Activated T-cell treated with anti-CD3 and anti-CD28 coated beads, Interleukin-2, amount 50 U/mL, for 24 hours (primary cell): ENCODE results near the gene LRRC45.

Source experiments
- DNase-seq: peaks from one replicate; pipeline ENCODE4 v3.0.0-alpha.2; 2020
- H3K27ac Mint-ChIP-seq: 2 replicates; pipeline ENCODE4 v1.8.0; 2020; ENCODE audit warnings: mild to moderate bottlenecking, mixed read lengths
- H3K27me3 Mint-ChIP-seq: 2 replicates; pipeline ENCODE4 v1.8.0; 2020; ENCODE audit warnings: mixed read lengths
- H3K36me3 Mint-ChIP-seq: 2 replicates; pipeline ENCODE4 v1.8.0; 2020; ENCODE audit warnings: low read depth, mixed read lengths
- H3K4me1 Mint-ChIP-seq: 2 replicates; pipeline ENCODE4 v1.8.0; 2020; ENCODE audit warnings: low read depth, mixed read lengths
- H3K4me3 Mint-ChIP-seq: 2 replicates; pipeline ENCODE4 v1.8.0; 2020; ENCODE audit warnings: mild to moderate bottlenecking, moderate library complexity, mixed read lengths
- H3K9me3 Mint-ChIP-seq: 2 replicates; pipeline ENCODE4 v1.8.0; 2020; ENCODE audit warnings: mixed read lengths

The LRRC45 gene

GRCh38 chr17:82059272-82060000 lies 36.3 kb downstream of the LRRC45 start:
- Mint-ChIP-seq H3K4me1 (peaks cover 11% of the 10 kb centered on the region), H3K27ac (no peak overlapping the region), H3K27me3 (no peaks in the 10 kb centered on the region), H3K36me3 (peaks cover 92% of the 10 kb centered on the region), H3K9me3 (no peaks in the 10 kb centered on the region), H3K4me3 (no peak overlapping the region)
- no peak for DNase-seq

GRCh38 chr17:82060001-82060380 lies 36.9 kb downstream of the LRRC45 start:
- Mint-ChIP-seq H3K27ac (peak overlapping the region; percentile 55), H3K36me3 (peaks cover 89% of the 10 kb centered on the region), H3K4me1 (peaks cover 9% of the 10 kb centered on the region), H3K4me3 (no peak overlapping the region), H3K9me3 (no peaks in the 10 kb centered on the region), H3K27me3 (no peaks in the 10 kb centered on the region)
- no peak for DNase-seq

DNA sequence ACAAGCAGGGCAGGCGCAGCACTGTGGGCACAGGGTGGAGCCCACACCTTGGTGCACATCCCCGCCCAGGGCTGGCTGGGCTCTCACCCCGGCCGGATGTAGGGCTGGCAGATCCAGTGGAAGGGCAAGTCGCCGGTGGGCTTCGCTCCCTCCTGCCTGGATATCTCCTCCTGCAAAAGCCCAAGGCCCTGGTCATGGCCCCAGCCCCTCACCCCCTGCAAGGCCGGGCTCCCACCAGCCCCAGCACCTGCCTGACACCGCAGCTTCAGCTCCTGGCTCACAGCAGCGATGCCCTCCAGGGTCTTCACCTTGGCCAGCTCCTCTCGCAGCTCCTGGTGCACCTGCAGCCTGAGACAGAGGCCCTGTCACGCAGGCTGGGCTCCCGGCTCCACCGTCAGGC lies 37.5 kb downstream of the LRRC45 start:
- peaks cover 84% of the 10 kb centered on the region for H3K36me3 Mint-ChIP-seq
- no peaks in the 10 kb centered on the region for H3K9me3 Mint-ChIP-seq
- no peaks in the 10 kb centered on the region for H3K27me3 Mint-ChIP-seq
- no peak for DNase-seq
- peaks cover 9% of the 10 kb centered on the region for H3K4me1 Mint-ChIP-seq
- no peak overlapping the region for H3K4me3 Mint-ChIP-seq
- H3K27ac Mint-ChIP-seq, result no peak overlapping the region

DNA sequence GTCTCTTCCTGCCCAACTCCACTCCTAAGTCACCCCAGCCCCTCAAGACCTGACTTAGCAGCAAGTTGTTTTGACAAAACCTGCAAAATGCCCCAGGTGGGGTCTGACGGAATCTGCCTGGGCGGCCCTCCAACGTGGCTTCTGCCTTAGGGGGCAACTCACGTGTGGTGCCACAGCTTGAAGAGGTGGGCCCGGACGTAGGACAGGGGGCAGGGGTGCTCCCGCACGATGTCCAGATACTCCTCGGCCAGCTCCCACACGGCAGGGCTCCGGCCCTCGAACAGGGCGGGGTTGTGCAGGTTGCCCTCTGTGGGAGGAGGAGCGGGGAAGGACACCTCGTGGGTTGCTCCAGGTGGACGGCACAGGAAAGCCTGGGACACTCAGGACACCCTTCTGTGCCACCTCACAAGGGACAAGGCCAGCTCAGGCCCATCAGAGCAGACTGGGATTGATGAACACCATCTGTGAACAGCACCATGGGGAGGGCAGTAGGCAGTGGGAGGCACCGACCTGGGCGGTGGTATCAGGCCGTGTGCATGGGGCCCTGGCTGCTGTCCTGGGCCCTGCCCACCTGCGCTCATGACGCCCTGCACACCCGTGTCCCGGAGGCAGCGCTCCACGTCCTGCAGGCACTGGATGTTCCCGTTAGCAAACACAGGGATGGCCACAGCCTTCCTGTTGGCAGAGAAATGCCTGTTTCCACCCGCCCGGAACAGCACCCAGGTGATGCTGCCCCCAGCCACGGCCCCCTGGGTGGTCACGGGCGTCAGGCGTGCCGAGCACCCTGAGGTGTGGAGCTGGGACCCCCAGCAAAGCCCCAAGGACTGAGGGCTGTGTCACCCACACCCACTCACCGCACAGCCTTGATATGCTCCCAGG lies 38.2 kb downstream of the LRRC45 start:
- H3K27ac Mint-ChIP-seq, result peak overlapping the region; percentile 61
- H3K4me1 Mint-ChIP-seq, result peaks cover 12% of the 10 kb centered on the region
- H3K36me3 Mint-ChIP-seq, result peaks cover 81% of the 10 kb centered on the region
- H3K4me3 Mint-ChIP-seq, result no peak overlapping the region
- H3K27me3 Mint-ChIP-seq, result no peaks in the 10 kb centered on the region
- H3K9me3 Mint-ChIP-seq, result no peaks in the 10 kb centered on the region
- DNase-seq, result no peak

GRCh38 chr17:82062076-82062983 lies 39.2 kb downstream of the LRRC45 start:
- Mint-ChIP-seq H3K27me3 (no peaks in the 10 kb centered on the region), H3K27ac (peak overlapping the region; percentile 68), H3K9me3 (no peaks in the 10 kb centered on the region), H3K4me1 (peaks cover 15% of the 10 kb centered on the region), H3K4me3 (no peak overlapping the region), H3K36me3 (peaks cover 73% of the 10 kb centered on the region)
- no peak for DNase-seq

DNA sequence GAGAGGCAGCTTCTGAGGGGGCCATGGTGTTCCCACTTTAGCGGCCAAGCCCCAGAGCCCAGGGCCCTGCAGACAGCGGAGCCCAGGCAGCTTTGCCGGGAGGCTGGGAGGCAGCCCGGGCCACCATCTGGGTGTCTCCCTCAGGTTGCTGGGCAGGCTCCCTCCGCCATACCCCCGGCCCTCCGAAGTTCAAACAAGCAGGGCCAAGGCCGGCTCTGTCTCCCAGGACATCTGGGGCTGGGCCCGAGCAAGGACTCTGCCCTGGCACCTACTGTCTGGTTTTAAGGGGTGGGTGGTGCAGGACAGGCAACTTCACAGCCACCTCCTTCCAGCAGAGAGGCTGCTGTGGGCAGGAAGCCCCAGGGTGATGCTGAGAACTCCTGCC lies 39.9 kb downstream of the LRRC45 start:
- Mint-ChIP-seq H3K36me3 (peaks cover 66% of the 10 kb centered on the region), H3K4me3 (no peak overlapping the region), H3K4me1 (peaks cover 15% of the 10 kb centered on the region), H3K27ac (peak overlapping the region; percentile 26), H3K9me3 (no peaks in the 10 kb centered on the region), H3K27me3 (no peaks in the 10 kb centered on the region)
- no peak for DNase-seq

DNA sequence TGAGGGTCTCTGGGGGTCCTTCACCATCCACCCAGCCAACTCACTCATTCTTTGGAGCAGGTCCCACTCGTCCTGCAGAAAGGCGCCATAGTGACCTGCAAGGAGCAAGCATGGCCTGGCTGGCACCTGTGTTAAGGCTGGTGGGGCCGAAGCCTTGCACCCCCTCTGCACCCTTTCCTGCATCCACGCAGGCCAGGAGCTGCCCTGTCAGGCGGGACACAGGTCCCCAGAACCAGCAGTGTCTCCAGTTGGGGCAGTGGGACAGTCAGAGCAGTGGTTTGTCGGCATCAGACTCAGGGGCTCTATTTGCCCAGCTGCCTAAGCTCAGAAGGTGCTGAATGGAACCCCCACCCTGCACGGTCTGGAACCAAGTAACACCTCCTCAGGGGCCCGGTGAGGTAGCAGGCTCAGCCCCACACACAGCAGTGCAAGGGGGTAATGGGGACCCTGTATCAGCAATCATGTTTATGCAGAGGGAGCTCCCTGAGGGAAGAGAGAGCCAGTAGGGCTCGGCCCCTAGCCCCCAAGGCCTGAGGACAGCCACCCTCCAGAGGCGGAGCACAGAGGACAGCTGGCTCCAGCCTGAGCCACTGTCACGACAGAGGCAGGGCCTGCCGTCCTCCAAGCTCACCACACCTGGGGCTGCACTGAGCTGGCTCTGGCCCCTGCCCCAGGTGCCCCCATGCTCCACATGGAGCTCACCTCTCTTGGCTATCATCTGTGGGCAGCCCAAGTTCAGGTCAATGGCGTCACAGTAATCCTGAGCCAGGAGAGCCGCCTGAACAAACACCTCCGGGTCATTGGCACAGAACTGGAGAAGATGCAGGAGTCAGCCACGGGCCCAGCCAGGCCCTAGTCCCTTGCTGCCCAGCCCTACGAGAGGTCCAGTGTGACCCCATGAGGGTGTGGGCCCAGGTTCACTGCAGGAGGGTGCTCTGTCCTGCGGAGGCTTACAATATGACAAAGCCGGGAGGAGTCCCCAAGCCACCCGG lies 40.6 kb downstream of the LRRC45 start:
- peaks cover 15% of the 10 kb centered on the region for H3K4me1 Mint-ChIP-seq
- no peaks in the 10 kb centered on the region for H3K9me3 Mint-ChIP-seq
- H3K4me3 Mint-ChIP-seq, result peak overlapping the region; percentile 82
- H3K27ac Mint-ChIP-seq, result peak overlapping the region; percentile 82
- no peak for DNase-seq
- H3K27me3 Mint-ChIP-seq, result no peaks in the 10 kb centered on the region
- peaks cover 59% of the 10 kb centered on the region for H3K36me3 Mint-ChIP-seq

GRCh38 chr17:82064433-82065192 lies 41.5 kb downstream of the LRRC45 start:
- Mint-ChIP-seq H3K9me3 (no peaks in the 10 kb centered on the region), H3K4me1 (peaks cover 15% of the 10 kb centered on the region), H3K4me3 (peak overlapping the region; percentile 82), H3K27me3 (no peaks in the 10 kb centered on the region), H3K27ac (peak overlapping the region; percentile 82), H3K36me3 (peaks cover 50% of the 10 kb centered on the region)
- no peak for DNase-seq

GRCh38 chr17:82065193-82065637 lies 42.1 kb downstream of the LRRC45 start:
- H3K36me3 Mint-ChIP-seq, result peaks cover 44% of the 10 kb centered on the region
- H3K4me1 Mint-ChIP-seq, result peaks cover 15% of the 10 kb centered on the region
- H3K27ac Mint-ChIP-seq, result peak overlapping the region; percentile 82
- H3K9me3 Mint-ChIP-seq, result no peaks in the 10 kb centered on the region
- H3K27me3 Mint-ChIP-seq, result no peaks in the 10 kb centered on the region
- DNase-seq, result no peak
- H3K4me3 Mint-ChIP-seq, result peak overlapping the region; percentile 82

- H3K4me1 Mint-ChIP-seq, result peaks cover 15% of the 10 kb centered on the region
- DNase-seq, result peak; percentile 86
- H3K36me3 Mint-ChIP-seq, result peaks cover 38% of the 10 kb centered on the region
Measured at GRCh38 chr17:82065638-82066303, 42.7 kb downstream of the LRRC45 start, which contains the start of gene DUS1L. Gene DUS1L, minus strand, starts transcription at chr17:82065804. Its CDS starts 745 bp downstream, at chr17:82065059.

DNA sequence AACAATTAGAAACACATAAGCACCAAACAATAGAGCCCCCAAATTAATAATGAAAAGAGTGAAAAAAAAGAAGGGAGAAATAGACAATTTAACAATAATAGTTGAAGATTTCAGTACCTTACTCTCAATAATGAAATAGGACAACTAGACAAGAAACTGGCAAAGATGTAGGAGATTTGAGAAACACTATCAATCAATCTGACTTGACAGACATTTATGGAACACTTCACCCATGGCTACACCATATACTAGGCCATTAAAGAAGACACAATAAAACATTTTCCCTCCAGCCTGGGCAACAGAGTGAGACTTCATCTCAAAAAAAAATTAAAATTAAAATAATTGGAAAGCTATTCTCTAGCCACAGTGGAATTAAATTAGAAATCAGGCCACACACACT lies 47.5 kb downstream of the LRRC45 start:
- no peaks in the 10 kb centered on the region for H3K9me3 Mint-ChIP-seq
- DNase-seq, result no peak
- no peak overlapping the region for H3K4me3 Mint-ChIP-seq
- peaks cover 6% of the 10 kb centered on the region for H3K4me1 Mint-ChIP-seq
- H3K27ac Mint-ChIP-seq, result no peak overlapping the region
- peaks cover 3% of the 10 kb centered on the region for H3K36me3 Mint-ChIP-seq
- no peaks in the 10 kb centered on the region for H3K27me3 Mint-ChIP-seq

More at GRCh38 chr17:82065638-82066303, 42.7 kb downstream of the LRRC45 start, which contains the start of gene DUS1L:
- H3K9me3 Mint-ChIP-seq, result no peaks in the 10 kb centered on the region
- no peaks in the 10 kb centered on the region for H3K27me3 Mint-ChIP-seq
- peak within 1 kb of the TSS; percentile 94 for H3K27ac Mint-ChIP-seq
- H3K4me3 Mint-ChIP-seq, result peak within 1 kb of the TSS; percentile 84

GRCh38 chr17:82072827-82073226 lies 49.7 kb downstream of the LRRC45 start:
- Mint-ChIP-seq H3K36me3 (peaks cover 5% of the 10 kb centered on the region), H3K27ac (no peak overlapping the region), H3K4me3 (no peak overlapping the region), H3K9me3 (no peaks in the 10 kb centered on the region), H3K27me3 (no peaks in the 10 kb centered on the region), H3K4me1 (no peaks in the 10 kb centered on the region)
- DNase-seq, result no peak
